HS-5 (cell line): Measurements from ENCODE around the gene RPL29.

Experiments
- DNase-seq: peaks from one replicate; pipeline ENCODE4 v3.0.0-alpha.2; 2012; ENCODE audit warnings: low read depth

RPL29 gene

DNA sequence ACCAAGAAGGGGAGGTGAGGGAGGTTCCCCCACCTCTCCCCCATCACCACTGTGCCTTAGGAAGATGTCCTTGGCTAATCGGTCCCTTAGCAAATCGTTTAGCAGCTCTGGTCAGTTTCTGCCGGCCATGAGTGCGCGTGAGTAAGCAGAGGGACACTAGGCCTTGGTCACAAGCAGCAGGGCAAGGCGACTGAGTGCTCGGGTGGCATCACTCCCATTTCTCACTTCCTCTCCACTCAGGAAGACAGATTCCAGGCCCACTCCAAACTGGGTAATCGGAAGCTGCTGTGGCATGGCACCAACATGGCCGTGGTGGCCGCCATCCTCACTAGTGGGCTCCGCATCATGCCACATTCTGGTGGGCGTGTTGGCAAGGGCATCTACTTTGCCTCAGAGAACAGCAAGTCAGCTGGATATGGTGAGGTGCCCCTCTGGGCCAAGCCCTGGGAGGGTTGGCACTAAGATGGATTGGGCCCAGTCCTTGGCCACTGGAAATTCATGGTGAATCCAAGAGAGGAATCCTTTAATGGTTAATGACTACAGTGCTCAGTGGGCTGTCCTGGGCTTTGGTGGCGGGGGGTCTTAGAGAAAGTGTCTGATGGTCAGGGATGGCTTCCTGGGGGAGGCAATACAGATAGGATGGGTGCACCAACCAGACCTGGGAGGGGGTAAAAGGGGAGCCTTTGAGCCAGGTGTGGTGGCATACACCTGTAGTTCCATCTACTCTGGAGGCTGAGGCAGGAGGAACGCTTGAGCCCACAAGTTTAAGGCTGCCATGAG, 49.6 kb downstream of the RPL29 start:
- no peak for DNase-seq

DNA sequence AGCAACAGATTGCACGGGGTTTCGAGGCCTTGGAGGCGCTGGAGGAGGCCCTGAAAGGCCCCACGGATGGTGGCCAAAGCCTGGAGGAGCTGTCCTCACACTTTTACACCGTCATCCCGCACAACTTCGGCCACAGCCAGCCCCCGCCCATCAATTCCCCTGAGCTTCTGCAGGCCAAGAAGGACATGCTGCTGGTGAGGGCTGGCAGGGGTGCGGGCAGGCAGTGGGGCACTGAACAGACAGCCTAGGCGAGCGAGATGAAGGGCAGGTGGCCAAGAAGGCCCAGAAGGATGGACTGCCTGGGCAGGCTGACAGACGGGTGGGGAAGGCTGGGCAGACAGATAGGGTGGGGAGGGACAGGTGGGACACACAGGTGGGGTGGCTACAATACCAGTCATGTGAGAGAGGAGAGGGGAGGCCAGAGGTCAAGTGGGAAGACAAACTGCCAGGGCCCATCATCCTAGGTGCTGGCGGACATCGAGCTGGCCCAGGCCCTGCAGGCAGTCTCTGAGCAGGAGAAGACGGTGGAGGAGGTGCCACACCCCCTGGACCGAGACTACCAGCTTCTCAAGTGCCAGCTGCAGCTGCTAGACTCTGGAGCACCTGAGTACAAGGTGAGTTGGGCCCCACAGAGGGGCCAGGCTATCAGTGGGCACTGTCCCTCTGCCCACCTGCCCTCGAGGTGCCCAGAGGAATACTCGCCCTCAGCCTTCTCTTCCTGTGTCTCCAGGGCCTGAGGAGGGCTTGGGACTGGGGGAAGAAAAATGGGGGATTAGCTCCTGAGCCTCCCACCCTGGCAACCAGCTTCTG, 50.5 kb downstream of the RPL29 start:
- DNase-seq, result no peak

- no peak for DNase-seq
Observed at GRCh38 chr3:51944451-51945021, 51.2 kb downstream of the RPL29 start.
